Thyroid gland (tissue), 4 donors: ENCODE results near the gene EIF2S1.

Experiments
- POLR2A ChIP-seq, 2 donors: fragments of 450-650 bp; IDR thresholded peaks; one replicate each; pipeline ENCODE4 v1.6.1; 2017; ENCODE audit warnings: antibody characterized with exemption in 2 of 2, mild to moderate bottlenecking in 2 of 2, moderate library complexity in 1 of 2
- TF ChIP-seq, protein P1 (sequence below), 6 experiments: fragments of 200-600 bp in 3 of 6; fragments of 450-650 bp in 3 of 6; sonication (generic) in 3 of 6; IDR thresholded peaks; one replicate each; pipeline ENCODE4 v1.5.1; 2016 to 2019; ENCODE audit warnings: antibody characterized with exemption in 6 of 6, mild to moderate bottlenecking in 2 of 6, inconsistent platforms in 1 of 6, moderate library complexity in 1 of 6

DNA sequence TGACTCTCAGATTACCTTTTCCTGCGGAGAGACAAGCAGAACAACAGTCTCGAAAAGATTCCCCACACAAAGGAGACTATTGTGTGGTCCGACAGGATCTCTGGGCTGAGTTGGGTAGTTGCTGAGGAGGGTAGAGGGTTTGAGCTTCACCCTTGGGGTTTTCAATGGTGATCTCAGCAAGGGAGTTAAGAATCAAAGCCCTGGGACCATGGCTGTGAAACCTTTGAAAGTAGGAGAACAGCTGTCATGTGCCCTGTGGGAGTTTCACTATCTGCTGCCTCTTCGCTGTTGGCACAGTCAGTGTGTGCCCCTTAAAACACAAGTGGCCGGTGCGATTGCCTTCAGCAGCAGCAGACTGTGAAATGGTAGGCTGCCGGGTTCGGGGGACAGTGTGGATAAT is 66.0 kb downstream of the EIF2S1 start:
- TF ChIP-seq, protein P1, sequence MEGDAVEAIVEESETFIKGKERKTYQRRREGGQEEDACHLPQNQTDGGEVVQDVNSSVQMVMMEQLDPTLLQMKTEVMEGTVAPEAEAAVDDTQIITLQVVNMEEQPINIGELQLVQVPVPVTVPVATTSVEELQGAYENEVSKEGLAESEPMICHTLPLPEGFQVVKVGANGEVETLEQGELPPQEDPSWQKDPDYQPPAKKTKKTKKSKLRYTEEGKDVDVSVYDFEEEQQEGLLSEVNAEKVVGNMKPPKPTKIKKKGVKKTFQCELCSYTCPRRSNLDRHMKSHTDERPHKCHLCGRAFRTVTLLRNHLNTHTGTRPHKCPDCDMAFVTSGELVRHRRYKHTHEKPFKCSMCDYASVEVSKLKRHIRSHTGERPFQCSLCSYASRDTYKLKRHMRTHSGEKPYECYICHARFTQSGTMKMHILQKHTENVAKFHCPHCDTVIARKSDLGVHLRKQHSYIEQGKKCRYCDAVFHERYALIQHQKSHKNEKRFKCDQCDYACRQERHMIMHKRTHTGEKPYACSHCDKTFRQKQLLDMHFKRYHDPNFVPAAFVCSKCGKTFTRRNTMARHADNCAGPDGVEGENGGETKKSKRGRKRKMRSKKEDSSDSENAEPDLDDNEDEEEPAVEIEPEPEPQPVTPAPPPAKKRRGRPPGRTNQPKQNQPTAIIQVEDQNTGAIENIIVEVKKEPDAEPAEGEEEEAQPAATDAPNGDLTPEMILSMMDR (IDR thresholded peaks at IDR 0.05), result no peak
- no peak for TF ChIP-seq POLR2A (IDR thresholded peaks at IDR 0.05)
